Measurements from ENCODE around the gene RAD51B. TPM values are rescaled to one million over a fixed set of nuclear protein-coding genes. Genes with fewer than 3 reads are reported as not detected.

The RAD51B gene
- total and polyA plus RNA-seq, 2 experiments from 2014 or later: 10.1 to 18.0 TPM

DNA sequence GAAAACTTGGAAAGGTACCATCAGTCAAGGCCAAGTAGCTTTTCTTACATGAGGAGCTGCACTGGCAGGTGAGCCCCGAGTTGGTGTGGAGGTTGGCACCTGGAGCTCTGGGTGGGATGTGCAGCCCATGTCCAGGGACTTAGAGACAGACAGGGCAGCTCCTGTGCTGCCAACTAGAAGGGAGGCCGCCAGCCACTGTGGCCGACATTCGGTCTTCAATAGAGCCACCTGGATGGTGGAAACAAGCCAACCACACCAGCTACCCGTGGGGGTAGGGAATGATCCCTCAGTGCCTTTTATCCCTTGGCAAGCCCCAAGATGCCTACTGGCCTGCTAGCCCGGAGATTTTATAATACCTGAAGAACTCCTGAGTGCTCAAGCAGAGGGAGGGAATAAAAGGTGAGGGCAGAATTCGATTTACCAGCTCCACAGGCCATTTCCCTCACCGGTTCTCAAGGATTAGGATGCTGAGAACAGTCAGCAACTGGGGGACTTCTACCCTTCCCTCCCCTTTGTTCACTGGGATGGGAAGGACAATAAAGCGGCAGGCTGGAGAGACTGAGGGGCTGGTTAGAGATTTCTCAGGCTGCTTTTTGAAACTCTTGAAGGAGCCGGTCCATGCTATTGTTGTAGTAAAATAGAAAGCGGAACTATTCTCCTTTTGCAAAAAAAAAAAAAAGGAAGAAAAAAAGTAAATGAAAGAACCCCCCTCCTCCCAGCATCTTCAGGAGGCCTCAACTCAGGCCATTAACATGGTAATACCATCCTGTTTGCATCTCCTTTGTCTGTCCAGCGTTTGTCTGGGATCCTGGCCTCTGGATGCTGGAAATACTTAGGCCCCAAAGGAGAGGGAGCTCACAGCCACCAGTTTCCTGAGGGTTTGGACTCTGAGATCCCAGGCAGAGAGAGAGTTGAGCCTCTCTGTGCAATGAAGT, 651.7 kb downstream of the RAD51B start:
- Histone ChIP-seq H3K27ac (peak overlapping the region; percentile 93), H3K27me3 (no peaks in the 10 kb centered on the region), H3K9me2 (replicated peaks; ENCODE audit: insufficient read depth) (no peaks in the 10 kb centered on the region), H3K9me3 (ENCODE audit: low read depth) (no peaks in the 10 kb centered on the region), H3K4me3 (no peak overlapping the region), H4K20me1 (ENCODE audit: insufficient read depth, poor library complexity, severe bottlenecking) (no peaks in the 10 kb centered on the region), H3K79me2 (no peaks in the 10 kb centered on the region), H3K4me2 (no peak overlapping the region), H3K36me3 (replicated peaks; ENCODE audit: insufficient read depth, low read depth) (no peaks in the 10 kb centered on the region), H3K4me1 (ENCODE audit: insufficient read depth) (peaks cover 21% of the 10 kb centered on the region), H2AFZ (no peak overlapping the region)
- DNase-seq (ENCODE audit: low spot score): no peak
- WGBS (ENCODE audit: low lambda C conversion rate, missing lambda C conversion rate): 87% methylated on average over 12 of the region's 12 CpGs
- TF ChIP-seq EZH2 (IDR thresholded peaks at IDR 0.05; ENCODE audit: borderline replicate concordance) (no peak), EZH2phosphoT487 (IDR thresholded peaks at IDR 0.05; ENCODE audit: low read depth, severe bottlenecking, unreplicated experiment) (no peak), CTCF (IDR thresholded peaks at IDR 0.05; ENCODE audit: poor library complexity) (no peak)

- Histone ChIP-seq H3K9me3 (ENCODE audit: low read depth) (no peaks in the 10 kb centered on the region), H2AFZ (no peak overlapping the region), H3K9me2 (replicated peaks; ENCODE audit: insufficient read depth) (no peaks in the 10 kb centered on the region), H3K4me1 (ENCODE audit: insufficient read depth) (peaks cover 26% of the 10 kb centered on the region), H3K27ac (no peak overlapping the region), H3K79me2 (no peaks in the 10 kb centered on the region), H3K27me3 (no peaks in the 10 kb centered on the region), H3K4me2 (no peak overlapping the region), H3K36me3 (replicated peaks; ENCODE audit: insufficient read depth, low read depth) (no peaks in the 10 kb centered on the region), H4K20me1 (ENCODE audit: insufficient read depth, poor library complexity, severe bottlenecking) (no peaks in the 10 kb centered on the region), H3K4me3 (no peak overlapping the region)
- no peak for TF ChIP-seq EZH2phosphoT487 (IDR thresholded peaks at IDR 0.05; ENCODE audit: low read depth, severe bottlenecking, unreplicated experiment)
- WGBS (ENCODE audit: low lambda C conversion rate, missing lambda C conversion rate): 95% methylated on average over 4 of the region's 4 CpGs
- no peak for DNase-seq (ENCODE audit: low spot score)
Observed at GRCh38 chr14:68471964-68472508, 652.5 kb downstream of the RAD51B start.

DNA sequence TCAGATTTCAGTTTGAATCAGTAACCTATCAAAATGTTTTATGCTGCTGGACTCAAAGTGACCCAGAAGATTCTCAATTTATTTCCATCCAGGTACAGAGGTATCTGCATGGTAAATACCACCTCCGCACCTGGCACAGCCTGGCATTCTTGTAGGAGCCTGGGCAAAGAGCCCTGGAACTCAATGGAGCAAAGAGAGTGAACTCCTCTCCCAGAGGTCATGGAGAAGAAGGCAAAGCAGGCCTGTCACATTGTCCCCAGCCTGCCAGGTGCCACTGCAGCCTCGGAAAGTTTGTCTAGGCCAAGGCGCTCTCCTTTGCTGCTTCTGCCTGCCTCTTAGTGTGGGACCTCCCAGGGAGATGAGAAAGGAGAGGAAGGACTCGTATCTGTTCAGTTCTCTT, 653.5 kb downstream of the RAD51B start:
- no peak for TF ChIP-seq EZH2 (IDR thresholded peaks at IDR 0.05; ENCODE audit: borderline replicate concordance)
- no peak for TF ChIP-seq EZH2phosphoT487 (IDR thresholded peaks at IDR 0.05; ENCODE audit: low read depth, severe bottlenecking, unreplicated experiment)
- no peak for TF ChIP-seq CTCF (IDR thresholded peaks at IDR 0.05; ENCODE audit: poor library complexity)
- Histone ChIP-seq H3K36me3 (replicated peaks; ENCODE audit: insufficient read depth, low read depth) (no peaks in the 10 kb centered on the region), H3K27ac (no peak overlapping the region), H2AFZ (no peak overlapping the region), H3K79me2 (no peaks in the 10 kb centered on the region), H3K9me3 (ENCODE audit: low read depth) (no peaks in the 10 kb centered on the region), H4K20me1 (ENCODE audit: insufficient read depth, poor library complexity, severe bottlenecking) (no peaks in the 10 kb centered on the region), H3K4me2 (no peak overlapping the region), H3K4me3 (no peak overlapping the region), H3K27me3 (no peaks in the 10 kb centered on the region), H3K9me2 (replicated peaks; ENCODE audit: insufficient read depth) (no peaks in the 10 kb centered on the region), H3K4me1 (ENCODE audit: insufficient read depth) (peaks cover 27% of the 10 kb centered on the region)
- WGBS (ENCODE audit: low lambda C conversion rate, missing lambda C conversion rate): 75% methylated on average over 4 of the region's 4 CpGs
- DNase-seq (ENCODE audit: low spot score): no peak

DNA sequence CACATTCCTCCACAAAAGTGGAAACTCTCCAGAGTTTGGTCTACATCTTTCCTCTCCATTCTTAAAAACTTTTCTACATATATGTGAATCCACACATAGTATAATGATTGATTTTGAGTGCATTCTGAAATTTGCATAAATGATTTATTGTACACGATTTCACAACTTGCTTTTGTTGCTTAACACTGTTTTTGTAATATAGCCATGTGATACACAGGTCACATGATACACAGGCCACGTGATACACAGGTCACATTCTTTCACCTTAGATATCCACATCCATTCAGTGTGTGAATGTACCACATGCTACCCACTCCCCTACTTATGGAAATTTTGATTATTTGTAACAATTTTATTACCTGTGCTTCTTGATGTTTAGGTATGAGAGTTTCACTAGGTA, 654.2 kb downstream of the RAD51B start:
- Histone ChIP-seq H3K27ac (no peak overlapping the region), H3K9me2 (replicated peaks; ENCODE audit: insufficient read depth) (no peaks in the 10 kb centered on the region), H3K9me3 (ENCODE audit: low read depth) (no peaks in the 10 kb centered on the region), H4K20me1 (ENCODE audit: insufficient read depth, poor library complexity, severe bottlenecking) (no peaks in the 10 kb centered on the region), H3K79me2 (no peaks in the 10 kb centered on the region), H2AFZ (no peak overlapping the region), H3K4me1 (ENCODE audit: insufficient read depth) (peaks cover 25% of the 10 kb centered on the region), H3K36me3 (replicated peaks; ENCODE audit: insufficient read depth, low read depth) (no peaks in the 10 kb centered on the region), H3K4me2 (no peak overlapping the region), H3K27me3 (no peaks in the 10 kb centered on the region), H3K4me3 (no peak overlapping the region)
- 95% methylated on average over 2 of the region's 2 CpGs for WGBS (ENCODE audit: low lambda C conversion rate, missing lambda C conversion rate)
- TF ChIP-seq EZH2phosphoT487 (IDR thresholded peaks at IDR 0.05; ENCODE audit: low read depth, severe bottlenecking, unreplicated experiment): no peak
- DNase-seq (ENCODE audit: low spot score): no peak

All from hepatocyte (in vitro differentiated cells).